Sigmoid colon (tissue), 7 donors: ENCODE results near the gene COTL1. TPM values are rescaled to one million over a fixed set of nuclear protein-coding genes. Genes with fewer than 3 reads are reported as not detected.
"Not testable (repeated sequence)": the region's sequence is repeated elsewhere in the genome, so short reads cannot be mapped to it uniquely, and the experiment has no call there.

Experiments
- DNase-seq: peaks from one replicate; pipeline ENCODE4 v3.0.0-alpha.2; 2019
- H3K27ac ChIP-seq, 4 donors: fragments of 200-600 bp; sonication (generic); one replicate each; pipeline ENCODE4 v1.5.1; 2016 to 2019; ENCODE audit warnings: mild to moderate bottlenecking in 1 of 4
- H3K27me3 ChIP-seq, 3 donors: fragments of 200-600 bp; sonication (generic); one replicate each; pipeline ENCODE4 v1.5.1; 2019; ENCODE audit warnings: mild to moderate bottlenecking in 1 of 3
- H3K36me3 ChIP-seq, 4 donors: fragments of 200-600 bp; sonication (generic); one replicate each; pipeline ENCODE4 v1.5.1; 2016 to 2019
- H3K4me1 ChIP-seq, 4 donors: fragments of 200-600 bp; sonication (generic); one replicate each; pipeline ENCODE4 v1.5.1; 2017 to 2019
- H3K4me3 ChIP-seq, 4 donors: fragments of 200-600 bp; sonication (generic); one replicate each; pipeline ENCODE4 v1.5.1; 2017 to 2019; ENCODE audit warnings: mild to moderate bottlenecking in 2 of 4, moderate library complexity in 1 of 4
- H3K9me3 ChIP-seq, 4 donors: fragments of 200-600 bp in 3 of 4; sonication (generic) in 3 of 4; one replicate each; pipeline versions ENCODE4 v1.5.1 to v1.6.1; 2013 to 2019
- CTCF ChIP-seq, 4 experiments: fragments of 450-650 bp in 3 of 4; fragments of 200-600 bp in 1 of 4; IDR thresholded peaks; one replicate each; pipeline ENCODE4 v1.5.1; 2016 to 2019; ENCODE audit warnings: antibody characterized with exemption in 4 of 4, mild to moderate bottlenecking in 3 of 4, moderate library complexity in 2 of 4
- EP300 ChIP-seq, 4 donors: sonication (generic); formaldehyde crosslinking; IDR thresholded peaks; one replicate each; pipeline ENCODE4 v1.6.1; 2017; ENCODE audit warnings: antibody characterized with exemption in 4 of 4
- POLR2A ChIP-seq, 2 donors: fragments of 450-650 bp; IDR thresholded peaks; one replicate each; pipeline ENCODE4 v1.6.1; 2016; ENCODE audit warnings: antibody characterized with exemption in 2 of 2, mild to moderate bottlenecking in 2 of 2, moderate library complexity in 2 of 2
- POLR2AphosphoS5 ChIP-seq, 4 donors: sonication (generic); formaldehyde crosslinking; IDR thresholded peaks; one replicate each; pipeline ENCODE4 v1.6.1; 2017; ENCODE audit warnings: antibody characterized with exemption in 4 of 4
- WGBS, 2 donors: extraction: QIAGEN DNeasy Blood & Tissue Kit; methylation state at CpG; one replicate each; pipeline ENCODE4 v1.1.7; 2013; 5-methylcytosine and 5-hydroxymethylcytosine counted together
- intact Hi-C: fragments of 100-400 bp; cut with DNase I; formaldehyde crosslinking; loops from one replicate; pipeline ENCODE4 v1.15.1; 2023
- polyA plus RNA-seq, 3 donors: library from polyadenylated mRNA; stranded (reverse); fragments of 200-250 nt; gene quantifications; one replicate each; pipeline ENCODE4 v1.2.3, GENCODE V29; 2013
- total RNA-seq, 4 donors: library from RNA; depleted of rRNA; stranded (reverse); fragments of >200 nt; gene quantifications; one replicate each; pipeline ENCODE4 v1.1.0, GENCODE V29; 2016
- donor health status: healthy with polysubstance abuse.
- donor health status: Bipolar disorder and iron deficiency.
- donor health status: healthy.

Gene COTL1
- total and polyA plus RNA-seq, 7 donors: 34.6 to 160 (median 48.6) TPM

- intact Hi-C loops: no loop called here
- no peak overlapping the region for H3K27ac ChIP-seq
Measured at GRCh38 chr16:84520725-84521496, 97.0 kb downstream of the COTL1 start.

GRCh38 chr16:84519855-84520254 lies 98.0 kb downstream of the COTL1 start:
- Histone ChIP-seq H3K4me1 (no peaks in the 10 kb centered on the region), H3K4me3 (no peak overlapping the region), H3K27ac (no peak overlapping the region), H3K36me3 (no peaks in the 10 kb centered on the region), H3K27me3 (no peaks in the 10 kb centered on the region), H3K9me3 (no peaks in the 10 kb centered on the region)
- intact Hi-C loops: no loop called here
- WGBS, 2 donors: 75 to 79% methylated on average over 11 of the region's 11 CpGs
- DNase-seq: no peak
- TF ChIP-seq CTCF (IDR thresholded peaks at IDR 0.05) (no peak), EP300 (IDR thresholded peaks at IDR 0.05) (no peak), POLR2AphosphoS5 (IDR thresholded peaks at IDR 0.05) (no peak), POLR2A (IDR thresholded peaks at IDR 0.05) (no peak)

More at GRCh38 chr16:84520725-84521496, 97.0 kb downstream of the COTL1 start:
- no peaks in the 10 kb centered on the region for H3K4me1 ChIP-seq
- H3K27me3 ChIP-seq: no peaks in the 10 kb centered on the region
- no peaks in the 10 kb centered on the region for H3K36me3 ChIP-seq
- WGBS, 2 donors: 29 to 56% methylated on average over 17 of the region's 17 CpGs
- no peak for DNase-seq
- no peak overlapping the region for H3K4me3 ChIP-seq
- no peak for TF ChIP-seq CTCF (IDR thresholded peaks at IDR 0.05)
- no peak for TF ChIP-seq POLR2A (IDR thresholded peaks at IDR 0.05)
- TF ChIP-seq POLR2AphosphoS5 (IDR thresholded peaks at IDR 0.05): no peak
- TF ChIP-seq EP300 (IDR thresholded peaks at IDR 0.05): no peak
- H3K9me3 ChIP-seq: no peaks in the 10 kb centered on the region

- Histone ChIP-seq H3K4me1 (no peaks in the 10 kb centered on the region), H3K27ac (no peak overlapping the region), H3K9me3 (no peaks in the 10 kb centered on the region), H3K4me3 (no peak overlapping the region), H3K36me3 (no peaks in the 10 kb centered on the region), H3K27me3 (no peaks in the 10 kb centered on the region)
- intact Hi-C loops: no loop called here
- 27 to 61% methylated on average over 17 of the region's 17 CpGs for WGBS, 2 donors
- DNase-seq: no peak
- TF ChIP-seq EP300 (IDR thresholded peaks at IDR 0.05): no peak
- no peak for TF ChIP-seq POLR2AphosphoS5 (IDR thresholded peaks at IDR 0.05)
- TF ChIP-seq POLR2A (IDR thresholded peaks at IDR 0.05): no peak
- no peak for TF ChIP-seq CTCF (IDR thresholded peaks at IDR 0.05)
Measured at GRCh38 chr16:84518804-84519341, 99.0 kb downstream of the COTL1 start.

DNA sequence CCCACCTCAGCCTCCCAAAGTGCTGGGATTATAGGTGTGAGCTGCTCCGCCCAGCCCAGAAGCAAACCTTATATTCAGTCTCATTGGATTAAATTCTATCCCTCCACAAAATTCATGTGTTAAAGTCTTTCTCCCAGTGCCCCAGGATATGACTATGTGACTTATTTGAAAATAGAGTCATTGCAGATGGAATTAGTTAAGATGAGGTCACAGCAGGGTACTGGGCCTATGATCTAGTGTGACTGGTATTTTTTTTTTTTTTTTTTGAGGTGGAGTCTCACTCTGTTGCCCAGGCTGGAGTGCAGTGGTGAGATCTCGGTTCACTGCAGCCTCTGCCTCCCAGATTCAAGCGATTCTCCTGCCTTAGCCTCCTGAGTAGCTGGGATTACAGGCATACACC lies 99.7 kb downstream of the COTL1 start:
- H3K27ac ChIP-seq, H3K9me3 ChIP-seq, DNase-seq, H3K4me1 ChIP-seq, H3K36me3 ChIP-seq, intact Hi-C loops, H3K27me3 ChIP-seq, H3K4me3 ChIP-seq: not testable (repeated sequence)
- WGBS, 2 donors: 92 to 93% methylated on average over 3 of the region's 3 CpGs

DNA sequence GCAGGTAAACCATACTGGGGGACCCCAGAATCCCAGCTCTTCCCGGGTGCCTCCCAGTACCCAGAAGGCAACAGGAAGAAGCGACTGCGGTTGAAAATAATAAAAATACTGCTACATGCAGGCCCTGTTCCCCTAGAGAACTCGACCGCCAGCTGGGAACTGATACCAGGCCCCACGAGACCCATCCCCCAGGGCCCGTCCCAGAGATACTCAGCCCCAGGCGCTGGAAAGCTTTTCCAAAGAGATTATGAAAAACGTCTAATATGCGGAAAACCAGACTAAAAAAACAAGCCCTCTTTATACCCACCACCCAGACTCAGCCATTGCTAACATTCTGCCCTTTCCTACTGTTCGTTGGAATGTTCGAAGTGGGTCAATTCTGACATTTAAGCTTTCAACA lies 100.5 kb downstream of the COTL1 start:
- intact Hi-C loops: no loop called here
- Histone ChIP-seq H3K27me3 (no peaks in the 10 kb centered on the region), H3K36me3 (no peaks in the 10 kb centered on the region), H3K4me3 (no peak overlapping the region), H3K9me3 (no peaks in the 10 kb centered on the region), H3K4me1 (peaks cover 0 to 4% (median 0%) of the 10 kb centered on the region in 4 donors), H3K27ac (no peak overlapping the region)
- DNase-seq: no peak
- 90 to 95% methylated on average over 12 of the region's 12 CpGs for WGBS, 2 donors
- TF ChIP-seq CTCF (IDR thresholded peaks at IDR 0.05): no peak
- no peak for TF ChIP-seq POLR2A (IDR thresholded peaks at IDR 0.05)
- TF ChIP-seq POLR2AphosphoS5 (IDR thresholded peaks at IDR 0.05): no peak
- no peak for TF ChIP-seq EP300 (IDR thresholded peaks at IDR 0.05)

Other genes starting within 250 kb of the COTL1 start
- 1 to 10 TPM in 2 of 4 donors, not detected in 2; 2.5 to 2.8 TPM for gene ATP2C2, start 249.5 kb downstream of the COTL1 start, total RNA-seq
- gene ATP2C2, start 249.5 kb downstream of the COTL1 start, polyA plus RNA-seq: 10 to 100 TPM in 1 of 3 donors, 1 to 10 TPM in 2; 7.2 to 60.7 (median 9.0) TPM
- 10 to 100 TPM; 10.0 to 13.7 (median 12.1) TPM for gene MEAK7, start 113.4 kb downstream of the COTL1 start, total RNA-seq
- 10 to 100 TPM in 1 of 3 donors, 1 to 10 TPM in 2; 4.2 to 12.2 (median 8.6) TPM for gene MEAK7, start 113.4 kb downstream of the COTL1 start, polyA plus RNA-seq
- gene KLHL36, start 30.4 kb upstream of the COTL1 start, total RNA-seq: 10 to 100 TPM; 40.0 to 45.9 (median 43.3) TPM
- 10 to 100 TPM; 14.4 to 30.6 (median 15.0) TPM for gene KLHL36, start 30.4 kb upstream of the COTL1 start, polyA plus RNA-seq
- gene USP10, start 81.9 kb upstream of the COTL1 start, total RNA-seq: 10 to 100 TPM; 43.9 to 64.3 (median 53.1) TPM
- gene USP10, start 81.9 kb upstream of the COTL1 start, polyA plus RNA-seq: 10 to 100 TPM; 17.1 to 36.7 (median 31.2) TPM
- 100 to 1,000 TPM; 140 to 545 (median 260) TPM for gene CRISPLD2, start 201.9 kb upstream of the COTL1 start, total RNA-seq
- gene CRISPLD2, start 201.9 kb upstream of the COTL1 start, polyA plus RNA-seq: 10 to 100 TPM in 1 of 3 donors, 1 to 10 TPM in 2; 3.0 to 27.3 (median 6.0) TPM